ENCODE measurements around the gene BMPER.

BMPER gene

GRCh38 chr7:34177476-34177875, 272.1 kb downstream of the BMPER start:
- no peak for DNase-seq (ENCODE audit: low spot score)

GRCh38 chr7:34181271-34181958, 276.1 kb downstream of the BMPER start:
- DNase-seq (ENCODE audit: low spot score): no peak

- no peak for DNase-seq (ENCODE audit: low spot score)
Measured at GRCh38 chr7:34184466-34184865, 279.1 kb downstream of the BMPER start.

- DNase-seq (ENCODE audit: low spot score): no peak
Measured at GRCh38 chr7:34187798-34188307, 282.5 kb downstream of the BMPER start.

GRCh38 chr7:34189031-34189430, 283.7 kb downstream of the BMPER start:
- DNase-seq (ENCODE audit: low spot score): no peak

GRCh38 chr7:34190299-34190698, 285.0 kb downstream of the BMPER start:
- DNase-seq (ENCODE audit: low spot score): no peak

GRCh38 chr7:34191162-34191561, 285.8 kb downstream of the BMPER start:
- DNase-seq (ENCODE audit: low spot score): no peak

- no peak for DNase-seq (ENCODE audit: low spot score)
Measured at GRCh38 chr7:34191771-34192479, 286.6 kb downstream of the BMPER start.

GRCh38 chr7:34192906-34193305, 287.6 kb downstream of the BMPER start:
- no peak for DNase-seq (ENCODE audit: low spot score)

GRCh38 chr7:34198231-34198641, 292.9 kb downstream of the BMPER start:
- DNase-seq (ENCODE audit: low spot score): no peak

Measured in GM03348 (cell line).